Fibroblast of skin of left biceps (primary cell): ENCODE data around the gene SLCO1B3.

Experiments
- DNase-seq, 2 experiments: peaks; one replicate each; pipeline ENCODE4 v3.0.0-alpha.2; 2013; ENCODE audit warnings: low read depth in 2 of 2

The SLCO1B3 gene

DNA sequence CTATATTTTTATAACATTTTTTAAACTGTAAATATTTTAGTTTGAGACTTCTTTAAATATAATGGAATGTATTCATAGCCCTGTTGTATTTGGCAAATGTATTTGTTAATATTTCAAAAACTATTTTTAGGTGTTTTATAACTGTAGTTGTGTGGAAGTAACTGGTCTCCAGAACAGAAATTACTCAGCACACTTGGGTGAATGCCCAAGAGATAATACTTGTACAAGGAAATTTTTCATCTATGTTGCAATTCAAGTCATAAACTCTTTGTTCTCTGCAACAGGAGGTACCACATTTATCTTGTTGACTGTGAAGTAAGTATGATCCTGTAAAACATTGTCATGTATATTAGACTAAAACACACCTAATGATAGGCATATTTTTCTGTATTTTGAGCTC lies 72.8 kb downstream of the SLCO1B3 start:
- DNase-seq: no peak

DNA sequence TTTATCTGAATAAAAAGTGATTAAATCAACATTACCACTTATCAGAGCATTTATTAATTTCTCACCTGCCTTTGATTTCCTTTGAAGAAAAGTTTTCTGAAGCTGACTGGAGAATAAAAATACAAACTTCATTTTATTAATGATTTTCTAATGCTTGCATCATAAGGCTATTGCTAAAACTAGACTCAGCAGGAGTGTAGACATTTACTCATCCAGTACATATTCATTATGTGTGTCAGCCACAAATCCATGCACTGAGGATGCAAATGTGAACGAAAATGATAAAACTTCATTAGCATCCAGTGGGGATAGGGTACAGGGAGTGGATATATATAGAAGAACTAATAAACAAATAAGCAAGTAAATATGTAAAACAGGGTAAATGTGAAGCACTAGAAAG lies 74.6 kb downstream of the SLCO1B3 start:
- no peak for DNase-seq

- no peak for DNase-seq
Measured at GRCh38 chr12:20885552-20885951, 75.0 kb downstream of the SLCO1B3 start.

- DNase-seq: no peak
Measured at GRCh38 chr12:20917269-20917668, 106.8 kb downstream of the SLCO1B3 start.

GRCh38 chr12:20917819-20918218 lies 107.3 kb downstream of the SLCO1B3 start:
- no peak for DNase-seq

- DNase-seq: no peak
Measured at GRCh38 chr12:20931894-20932293, 121.4 kb downstream of the SLCO1B3 start.

- no peak for DNase-seq
Measured at GRCh38 chr12:20946732-20947131, 136.2 kb downstream of the SLCO1B3 start.

GRCh38 chr12:20950248-20950647 lies 139.7 kb downstream of the SLCO1B3 start:
- DNase-seq: no peak

- DNase-seq: no peak
Measured at GRCh38 chr12:20963303-20963702, 152.8 kb downstream of the SLCO1B3 start.

DNA sequence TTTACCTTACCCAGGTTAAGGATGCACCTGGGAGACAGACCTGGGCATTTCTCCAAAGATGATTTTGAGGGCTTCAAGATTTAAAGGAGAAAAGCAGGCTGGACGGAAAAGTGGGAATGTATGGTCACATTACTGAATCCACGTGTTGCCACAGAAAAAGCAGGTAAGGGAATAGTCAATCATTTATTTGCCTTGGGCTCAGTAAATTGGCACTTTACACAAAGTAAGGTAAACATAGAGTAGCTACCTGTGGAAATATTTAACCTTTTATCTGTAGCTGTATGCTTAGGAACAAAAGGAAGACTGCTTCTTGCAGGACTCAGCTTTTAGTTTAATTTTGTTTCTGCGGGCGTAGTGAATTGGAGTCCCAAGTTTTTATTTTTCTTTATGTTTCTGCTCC lies 153.3 kb downstream of the SLCO1B3 start:
- DNase-seq: no peak
